Measurements from ENCODE around the gene PTPN14. TPM values are rescaled to one million over a fixed set of nuclear protein-coding genes. Genes with fewer than 3 reads are reported as not detected.

The PTPN14 gene
- polyA plus RNA-seq, 1 donor from 2014 or later, result 0.07 TPM

DNA sequence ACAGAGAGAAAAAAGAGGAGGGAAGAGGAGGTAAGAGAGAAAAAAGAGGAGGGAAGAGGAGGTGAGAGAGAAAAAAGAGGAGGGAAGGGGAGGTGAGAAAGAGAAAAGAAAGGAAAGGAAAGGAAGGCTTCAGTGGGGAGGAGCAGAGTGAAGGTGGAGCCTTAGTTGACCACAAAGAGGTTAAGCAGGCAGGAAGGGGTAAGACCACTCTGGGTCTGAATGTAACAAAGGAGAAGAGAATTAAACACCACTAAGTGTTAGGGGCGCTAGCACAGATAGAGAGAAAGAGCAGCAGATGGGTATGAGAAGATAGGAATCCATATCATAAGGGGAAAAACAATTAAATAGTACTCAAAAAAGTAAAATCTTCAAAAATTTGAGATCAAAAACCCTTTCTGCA is 6.6 kb downstream of the PTPN14 start:
- no peaks in the 10 kb centered on the region for H3F3A ChIP-seq (ENCODE audit: insufficient read depth, low read length, poor library complexity, severe bottlenecking)
- H3K36me3 ChIP-seq (ENCODE audit: insufficient read depth, low read length), result no peaks in the 10 kb centered on the region
- no peak overlapping the region for H3K9ac ChIP-seq (ENCODE audit: low read length)
- TF ChIP-seq, protein P1, sequence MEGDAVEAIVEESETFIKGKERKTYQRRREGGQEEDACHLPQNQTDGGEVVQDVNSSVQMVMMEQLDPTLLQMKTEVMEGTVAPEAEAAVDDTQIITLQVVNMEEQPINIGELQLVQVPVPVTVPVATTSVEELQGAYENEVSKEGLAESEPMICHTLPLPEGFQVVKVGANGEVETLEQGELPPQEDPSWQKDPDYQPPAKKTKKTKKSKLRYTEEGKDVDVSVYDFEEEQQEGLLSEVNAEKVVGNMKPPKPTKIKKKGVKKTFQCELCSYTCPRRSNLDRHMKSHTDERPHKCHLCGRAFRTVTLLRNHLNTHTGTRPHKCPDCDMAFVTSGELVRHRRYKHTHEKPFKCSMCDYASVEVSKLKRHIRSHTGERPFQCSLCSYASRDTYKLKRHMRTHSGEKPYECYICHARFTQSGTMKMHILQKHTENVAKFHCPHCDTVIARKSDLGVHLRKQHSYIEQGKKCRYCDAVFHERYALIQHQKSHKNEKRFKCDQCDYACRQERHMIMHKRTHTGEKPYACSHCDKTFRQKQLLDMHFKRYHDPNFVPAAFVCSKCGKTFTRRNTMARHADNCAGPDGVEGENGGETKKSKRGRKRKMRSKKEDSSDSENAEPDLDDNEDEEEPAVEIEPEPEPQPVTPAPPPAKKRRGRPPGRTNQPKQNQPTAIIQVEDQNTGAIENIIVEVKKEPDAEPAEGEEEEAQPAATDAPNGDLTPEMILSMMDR (IDR thresholded peaks at IDR 0.05; ENCODE audit: poor library complexity, severe bottlenecking), result no peak
- TF ChIP-seq RAD21 (conservative IDR thresholded peaks at IDR 0.05) (no peak), SMC3 (conservative IDR thresholded peaks at IDR 0.05; ENCODE audit: poor library complexity) (no peak), MXI1 (conservative IDR thresholded peaks at IDR 0.05; ENCODE audit: poor library complexity, severe bottlenecking) (no peak), POLR2AphosphoS5 (IDR thresholded peaks at IDR 0.05) (no peak), EZH2 (IDR thresholded peaks at IDR 0.05; ENCODE audit: borderline replicate concordance, insufficient read depth, low read length, poor library complexity, severe bottlenecking) (no peak)
- TF ChIP-seq, protein P2, sequence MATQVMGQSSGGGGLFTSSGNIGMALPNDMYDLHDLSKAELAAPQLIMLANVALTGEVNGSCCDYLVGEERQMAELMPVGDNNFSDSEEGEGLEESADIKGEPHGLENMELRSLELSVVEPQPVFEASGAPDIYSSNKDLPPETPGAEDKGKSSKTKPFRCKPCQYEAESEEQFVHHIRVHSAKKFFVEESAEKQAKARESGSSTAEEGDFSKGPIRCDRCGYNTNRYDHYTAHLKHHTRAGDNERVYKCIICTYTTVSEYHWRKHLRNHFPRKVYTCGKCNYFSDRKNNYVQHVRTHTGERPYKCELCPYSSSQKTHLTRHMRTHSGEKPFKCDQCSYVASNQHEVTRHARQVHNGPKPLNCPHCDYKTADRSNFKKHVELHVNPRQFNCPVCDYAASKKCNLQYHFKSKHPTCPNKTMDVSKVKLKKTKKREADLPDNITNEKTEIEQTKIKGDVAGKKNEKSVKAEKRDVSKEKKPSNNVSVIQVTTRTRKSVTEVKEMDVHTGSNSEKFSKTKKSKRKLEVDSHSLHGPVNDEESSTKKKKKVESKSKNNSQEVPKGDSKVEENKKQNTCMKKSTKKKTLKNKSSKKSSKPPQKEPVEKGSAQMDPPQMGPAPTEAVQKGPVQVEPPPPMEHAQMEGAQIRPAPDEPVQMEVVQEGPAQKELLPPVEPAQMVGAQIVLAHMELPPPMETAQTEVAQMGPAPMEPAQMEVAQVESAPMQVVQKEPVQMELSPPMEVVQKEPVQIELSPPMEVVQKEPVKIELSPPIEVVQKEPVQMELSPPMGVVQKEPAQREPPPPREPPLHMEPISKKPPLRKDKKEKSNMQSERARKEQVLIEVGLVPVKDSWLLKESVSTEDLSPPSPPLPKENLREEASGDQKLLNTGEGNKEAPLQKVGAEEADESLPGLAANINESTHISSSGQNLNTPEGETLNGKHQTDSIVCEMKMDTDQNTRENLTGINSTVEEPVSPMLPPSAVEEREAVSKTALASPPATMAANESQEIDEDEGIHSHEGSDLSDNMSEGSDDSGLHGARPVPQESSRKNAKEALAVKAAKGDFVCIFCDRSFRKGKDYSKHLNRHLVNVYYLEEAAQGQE (IDR thresholded peaks at IDR 0.05; ENCODE audit: borderline replicate concordance), result no peak
- no peak overlapping the region for H3K4me3 ChIP-seq (ENCODE audit: low read length)
- H3K9me2 ChIP-seq (ENCODE audit: insufficient read depth, low read length), result no peaks in the 10 kb centered on the region
- no peaks in the 10 kb centered on the region for H3K79me2 ChIP-seq (replicated peaks; ENCODE audit: insufficient read depth, low read length)
- H2AFZ ChIP-seq (ENCODE audit: low read depth, low read length), result no peak overlapping the region
- no peaks in the 10 kb centered on the region for H4K20me1 ChIP-seq (ENCODE audit: insufficient read depth)
- H3K27ac ChIP-seq (ENCODE audit: low read length), result no peak overlapping the region
- no peak overlapping the region for H3K4me2 ChIP-seq (ENCODE audit: low read length)
- H3K9me3 ChIP-seq (ENCODE audit: low read length), result no peaks in the 10 kb centered on the region
- peaks cover 4% of the 10 kb centered on the region for H3K27me3 ChIP-seq (ENCODE audit: insufficient read depth, low read depth, low read length)

DNA sequence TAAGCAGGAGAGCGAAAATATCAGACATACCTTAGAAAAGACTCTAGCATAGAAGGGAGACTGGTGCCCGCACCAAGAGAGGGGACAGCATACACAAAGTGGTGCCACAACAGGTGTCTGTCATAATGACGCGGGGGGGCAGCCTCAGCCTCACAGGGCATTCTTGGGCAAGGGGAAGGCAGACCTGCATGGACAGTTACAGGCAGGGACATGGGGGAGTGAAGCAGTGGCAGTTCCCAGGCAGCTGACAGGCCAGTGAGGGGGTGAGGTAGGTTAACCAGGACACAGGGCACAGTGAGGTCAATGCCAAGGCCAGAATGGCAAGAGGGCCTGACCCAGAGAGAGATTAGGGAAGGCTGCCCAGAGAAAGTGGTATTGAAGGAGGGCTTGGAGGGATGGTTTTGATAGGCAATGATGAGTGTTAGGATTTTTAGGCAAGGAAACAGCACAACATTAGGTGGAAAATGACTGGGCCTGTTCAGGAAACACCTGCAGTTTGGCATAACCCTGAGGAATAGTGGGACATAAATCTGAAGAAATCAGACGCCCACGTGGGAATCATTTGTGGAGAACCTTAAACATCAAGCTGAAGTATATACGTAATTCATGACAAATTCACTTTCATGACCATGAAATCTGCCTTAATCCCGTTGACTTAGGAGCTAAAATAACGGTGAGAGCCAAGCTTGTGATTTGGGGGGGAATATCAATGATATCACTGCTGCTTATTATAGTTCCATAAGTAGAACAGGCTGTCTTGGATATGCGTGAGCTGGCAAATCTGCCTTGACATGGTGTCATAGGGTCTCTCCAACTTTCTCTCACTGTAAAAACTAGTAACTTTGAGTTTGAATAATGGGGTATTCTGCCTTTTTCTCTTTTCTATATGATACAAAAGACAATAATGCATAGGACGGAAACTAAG is 8.9 kb downstream of the PTPN14 start:
- H3K27ac ChIP-seq (ENCODE audit: low read length), result no peak overlapping the region
- H3F3A ChIP-seq (ENCODE audit: insufficient read depth, low read length, poor library complexity, severe bottlenecking), result no peaks in the 10 kb centered on the region
- no peak for TF ChIP-seq RAD21 (conservative IDR thresholded peaks at IDR 0.05)
- TF ChIP-seq EZH2 (IDR thresholded peaks at IDR 0.05; ENCODE audit: borderline replicate concordance, insufficient read depth, low read length, poor library complexity, severe bottlenecking), result no peak
- TF ChIP-seq MXI1 (conservative IDR thresholded peaks at IDR 0.05; ENCODE audit: poor library complexity, severe bottlenecking), result no peak
- no peak for TF ChIP-seq TAF1 (IDR thresholded peaks at IDR 0.05; ENCODE audit: low read depth)
- TF ChIP-seq EP300 (conservative IDR thresholded peaks at IDR 0.05; ENCODE audit: poor library complexity, severe bottlenecking), result no peak
- TF ChIP-seq SMC3 (conservative IDR thresholded peaks at IDR 0.05; ENCODE audit: poor library complexity), result no peak
- TF ChIP-seq, protein P1 (IDR thresholded peaks at IDR 0.05; ENCODE audit: poor library complexity, severe bottlenecking), result no peak
- TF ChIP-seq POLR2AphosphoS5 (IDR thresholded peaks at IDR 0.05), result no peak
- TF ChIP-seq, protein P2 (IDR thresholded peaks at IDR 0.05; ENCODE audit: borderline replicate concordance), result no peak
- no peaks in the 10 kb centered on the region for H4K20me1 ChIP-seq (ENCODE audit: insufficient read depth)
- no peaks in the 10 kb centered on the region for H3K27me3 ChIP-seq (ENCODE audit: insufficient read depth, low read depth, low read length)
- no peak overlapping the region for H3K4me3 ChIP-seq (ENCODE audit: low read length)
- H3K36me3 ChIP-seq (ENCODE audit: insufficient read depth, low read length), result no peaks in the 10 kb centered on the region
- no peaks in the 10 kb centered on the region for H3K79me2 ChIP-seq (replicated peaks; ENCODE audit: insufficient read depth, low read length)
- no peak overlapping the region for H2AFZ ChIP-seq (ENCODE audit: low read depth, low read length)
- H3K9ac ChIP-seq (ENCODE audit: low read length), result no peak overlapping the region
- H3K4me2 ChIP-seq (ENCODE audit: low read length), result no peak overlapping the region
- no peaks in the 10 kb centered on the region for H3K9me2 ChIP-seq (ENCODE audit: insufficient read depth, low read length)
- no peaks in the 10 kb centered on the region for H3K9me3 ChIP-seq (ENCODE audit: low read length)

All from neural cell (in vitro differentiated cells).